ENCODE results near the gene CUBN.

The CUBN gene

DNA sequence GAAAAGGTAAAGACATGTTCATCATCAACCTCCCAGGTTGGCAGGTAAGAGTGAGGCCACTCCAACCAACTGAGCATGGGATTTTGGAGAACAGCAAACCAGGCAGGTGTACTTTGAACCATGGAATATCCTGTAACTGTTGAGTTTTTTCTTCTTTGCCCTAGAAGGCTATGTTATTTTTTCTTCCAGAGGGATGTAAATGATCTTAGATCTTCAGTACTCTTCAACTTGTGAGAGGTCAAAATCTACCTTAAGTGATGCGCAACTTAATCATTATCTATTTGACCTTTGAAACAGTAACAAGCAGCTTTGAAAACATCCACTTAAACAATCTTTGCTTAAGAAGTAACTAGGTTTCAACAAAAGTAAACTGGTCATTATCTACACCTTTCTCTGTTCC is at the start of gene CUBN:
CUBN (minus strand) TSS at position 71 of the 400 bp plus-strand sequence; CDS start at position 25, 46 bp downstream.
- DNase-seq: no peak

DNA sequence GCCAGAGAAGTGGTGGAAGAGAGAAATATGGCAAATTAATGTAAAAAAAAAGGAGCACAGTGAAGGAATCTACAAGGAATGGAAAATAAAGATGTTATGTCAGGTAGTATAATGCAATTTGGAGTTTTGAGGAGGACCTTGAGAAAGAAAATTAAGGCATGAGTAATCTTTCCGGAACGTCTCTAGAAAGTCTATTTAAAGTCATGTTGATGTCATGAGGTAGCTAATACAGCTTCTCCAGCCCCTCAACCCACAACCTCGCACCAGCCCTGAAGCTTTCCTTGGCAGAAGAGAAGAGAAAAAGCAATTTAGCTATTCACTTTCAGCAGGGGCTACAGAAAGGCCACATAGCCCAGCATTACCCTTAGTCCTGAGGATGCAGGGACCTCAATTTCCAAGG is 49.4 kb upstream of the CUBN start:
- no peak for DNase-seq

DNA sequence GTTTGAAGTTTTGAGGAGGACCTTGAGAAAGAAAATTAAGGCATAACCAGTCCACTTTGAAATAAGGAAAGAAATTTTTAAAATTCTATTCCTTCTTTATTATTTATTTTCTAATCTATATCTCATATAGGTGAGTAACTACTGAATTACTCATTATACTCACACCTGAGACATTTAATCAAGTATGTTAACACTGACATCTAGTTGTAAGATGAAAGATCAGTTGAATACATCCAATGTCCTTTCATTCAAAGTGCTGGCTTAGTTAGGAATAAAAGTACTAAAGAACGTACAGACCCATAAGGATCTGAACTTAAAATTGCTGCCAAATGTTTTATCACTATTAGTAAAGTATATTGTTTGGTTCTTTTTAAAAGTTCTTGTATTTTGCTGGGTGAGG is 48.4 kb upstream of the CUBN start:
- no peak for DNase-seq

GRCh38 chr10:17177014-17177413 is 47.4 kb upstream of the CUBN start:
- no peak for DNase-seq

DNA sequence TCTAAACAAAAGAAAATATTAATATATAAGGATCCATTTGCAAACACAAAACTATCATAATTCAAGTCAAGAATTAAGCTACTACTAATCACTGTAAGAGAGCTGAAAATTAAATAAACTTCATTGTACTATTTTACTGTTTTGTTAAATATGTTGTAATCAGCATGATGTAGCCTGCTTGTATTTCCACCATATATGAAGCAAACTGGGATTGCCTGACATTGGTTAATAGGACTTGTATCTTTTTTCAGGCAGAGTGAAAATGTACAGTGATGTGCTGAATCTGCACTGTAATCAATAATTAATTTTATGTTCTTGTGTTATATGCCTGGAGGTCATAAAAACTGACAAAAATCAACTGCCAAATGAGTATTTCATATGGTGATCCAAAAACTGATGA is 46.5 kb upstream of the CUBN start:
- no peak for DNase-seq

DNA sequence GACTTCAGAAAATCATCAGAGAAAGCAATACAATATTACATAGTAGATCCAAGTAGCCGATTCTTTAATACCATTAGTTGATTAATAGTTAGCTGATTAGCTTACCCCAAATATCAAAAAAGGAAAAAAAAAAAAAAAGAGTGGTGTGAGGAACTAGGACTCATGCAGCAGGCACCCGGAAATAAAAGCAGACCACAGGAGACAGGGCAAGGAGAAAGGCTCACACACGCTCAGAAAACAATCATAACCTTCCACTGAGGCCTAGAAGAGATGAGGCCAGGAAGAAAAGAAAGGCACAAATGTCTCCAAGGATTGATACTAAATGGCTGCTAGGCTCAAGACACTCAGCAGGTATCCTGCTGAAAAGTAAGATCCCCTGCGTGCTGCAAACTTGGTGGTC is 45.9 kb upstream of the CUBN start:
- no peak for DNase-seq

DNA sequence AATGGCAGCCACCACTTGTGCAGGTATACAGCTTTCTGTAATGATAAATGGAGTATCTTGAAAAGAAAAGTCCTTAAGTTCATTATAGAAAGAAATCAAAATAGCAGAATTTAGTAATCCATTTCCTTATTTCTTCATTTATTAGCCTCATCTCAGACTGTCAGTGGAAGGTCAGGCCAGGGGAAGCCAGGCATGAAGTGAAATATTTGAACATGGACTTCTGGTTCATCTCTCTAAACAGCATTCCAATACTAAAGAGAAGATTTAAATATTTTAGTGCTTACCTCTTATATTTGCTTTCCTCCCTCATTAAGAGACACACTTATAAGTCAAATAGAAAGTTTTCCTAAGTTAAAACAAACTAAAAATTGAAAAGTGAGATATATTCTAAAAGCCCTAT is 45.0 kb upstream of the CUBN start:
- DNase-seq: no peak

- DNase-seq: no peak
Observed at GRCh38 chr10:17171141-17171641, 41.6 kb upstream of the CUBN start.

DNA sequence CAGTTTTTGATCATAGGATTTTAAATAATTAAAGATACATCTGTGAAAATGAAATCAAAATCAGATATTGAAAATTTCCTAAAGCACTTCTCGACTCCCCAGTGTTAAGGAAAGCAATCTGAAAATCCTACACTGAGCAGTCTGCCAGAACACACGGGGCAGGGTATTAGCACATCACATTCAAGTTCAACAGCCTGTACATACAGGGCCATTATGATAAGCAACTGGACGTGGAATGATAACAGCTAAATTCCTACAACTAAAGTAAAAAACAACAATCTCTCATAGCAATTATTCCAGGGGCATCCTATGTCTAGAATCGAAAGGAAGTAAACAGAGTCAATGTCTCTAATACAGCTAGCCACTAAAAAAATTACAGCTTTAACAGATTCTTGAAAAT is 40.2 kb upstream of the CUBN start:
- no peak for DNase-seq

- no peak for DNase-seq
Observed at GRCh38 chr10:17166699-17167098, 37.1 kb upstream of the CUBN start.

- DNase-seq: no peak
Observed at GRCh38 chr10:17162828-17163227, 33.2 kb upstream of the CUBN start.

GRCh38 chr10:17161775-17162174 is 32.2 kb upstream of the CUBN start:
- DNase-seq: no peak

DNA sequence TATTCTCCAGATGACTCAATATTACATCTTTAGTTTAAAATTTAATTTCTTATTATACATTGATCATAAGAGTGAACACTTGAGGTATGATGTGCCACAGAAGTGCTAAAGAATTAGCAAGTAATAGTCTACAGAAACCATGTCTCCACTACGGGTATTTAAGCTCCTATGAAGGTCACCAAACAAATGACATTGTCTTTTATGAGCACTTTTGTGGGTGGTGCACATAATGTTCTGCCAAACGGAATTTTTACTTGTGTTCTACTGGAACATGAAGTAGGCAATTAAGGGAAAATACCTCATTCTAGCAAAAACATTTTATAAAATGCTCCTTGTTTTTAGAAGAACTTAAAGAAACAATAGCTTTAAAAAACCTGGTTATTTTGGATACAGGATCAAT is 27.4 kb upstream of the CUBN start:
- DNase-seq: no peak

GRCh38 chr10:17155826-17156225 is 26.2 kb upstream of the CUBN start:
- no peak for DNase-seq

DNA sequence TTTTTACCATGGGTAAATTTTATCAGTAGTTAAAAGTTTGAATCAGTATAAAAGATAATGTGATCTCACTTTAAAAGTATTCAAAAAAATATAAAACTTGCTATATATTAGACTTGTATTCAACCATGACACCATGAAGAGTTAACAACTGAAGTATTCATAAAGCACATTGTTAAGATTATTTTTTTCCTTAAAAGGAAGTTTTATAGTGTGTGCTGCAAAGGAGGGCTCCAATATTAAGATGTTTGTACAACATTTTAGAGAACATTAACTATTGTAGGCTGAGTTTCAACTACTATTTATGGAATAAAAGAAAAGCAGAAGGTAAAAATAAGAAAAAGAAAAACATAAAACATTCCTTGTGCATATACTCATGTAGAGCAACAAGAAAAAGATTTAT is 24.5 kb upstream of the CUBN start:
- no peak for DNase-seq

DNA sequence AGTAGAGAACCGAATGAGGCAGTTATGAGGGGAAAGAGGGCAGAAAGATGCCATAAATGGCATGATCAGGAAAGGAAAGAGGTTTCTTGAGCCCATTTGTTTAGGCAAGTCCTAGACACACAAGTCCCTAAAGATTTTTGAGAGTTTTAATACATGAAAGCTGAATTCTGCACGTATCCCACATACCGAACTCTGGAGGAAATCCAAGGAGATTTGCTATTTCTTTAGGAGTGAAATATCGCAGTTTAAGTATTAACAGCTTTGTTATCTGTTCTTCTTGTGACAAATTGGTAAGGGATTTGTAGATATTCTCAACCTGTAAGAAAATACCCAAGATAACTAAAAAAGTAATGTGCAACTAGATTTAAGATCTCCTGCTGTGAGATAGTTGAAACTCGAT is 23.7 kb upstream of the CUBN start:
- no peak for DNase-seq

DNA sequence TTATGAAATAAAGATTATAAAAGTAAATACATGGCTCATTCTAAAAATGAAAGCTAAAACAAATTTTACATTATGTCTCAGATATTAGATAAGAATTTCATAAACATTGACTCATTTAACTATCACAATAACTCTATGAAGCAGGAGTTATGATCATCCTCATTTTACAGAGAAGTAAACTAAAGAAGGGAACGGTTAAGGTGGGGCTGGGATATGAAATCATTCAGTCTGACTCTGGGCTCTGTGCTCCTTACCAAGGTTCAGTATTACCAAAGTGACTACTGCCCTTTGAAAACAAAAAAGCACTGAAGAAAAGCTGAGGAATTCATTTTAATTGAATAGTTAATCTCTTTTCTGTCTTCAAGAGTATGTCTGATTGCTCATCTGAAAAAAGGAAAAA is 22.1 kb upstream of the CUBN start:
- DNase-seq: no peak

DNA sequence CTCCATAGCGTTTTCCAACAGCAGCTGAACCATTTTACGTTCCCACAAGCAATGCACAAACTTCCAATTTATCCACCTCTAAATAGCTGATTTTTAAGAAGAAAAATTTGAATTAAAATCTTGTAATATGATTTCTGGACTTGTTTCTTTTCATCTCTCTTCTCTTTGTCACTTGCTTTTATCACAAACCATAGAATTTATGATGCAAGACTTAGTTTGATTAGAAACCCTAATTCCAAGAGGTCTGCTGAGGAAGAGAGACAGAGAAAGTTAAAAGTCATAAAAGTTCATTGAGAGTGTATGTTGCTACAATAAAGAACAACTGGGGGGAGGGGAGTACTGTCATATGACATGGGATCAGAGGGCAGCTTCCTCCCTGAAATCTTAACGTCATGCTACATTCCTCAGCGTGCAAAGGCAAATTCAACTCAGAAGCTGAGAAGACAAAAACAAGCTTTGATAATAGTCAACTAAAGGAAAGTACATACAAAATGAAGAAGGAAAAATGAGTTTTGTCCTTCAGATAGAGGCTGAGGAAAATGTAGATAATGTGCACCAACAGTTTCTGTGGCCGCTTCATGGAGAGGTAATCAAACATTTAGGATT is 18.4 kb upstream of the CUBN start:
- DNase-seq: no peak

GRCh38 chr10:17146892-17147291 is 17.3 kb upstream of the CUBN start:
- no peak for DNase-seq

GRCh38 chr10:17145239-17145638 is 15.6 kb upstream of the CUBN start:
- DNase-seq: no peak

DNA sequence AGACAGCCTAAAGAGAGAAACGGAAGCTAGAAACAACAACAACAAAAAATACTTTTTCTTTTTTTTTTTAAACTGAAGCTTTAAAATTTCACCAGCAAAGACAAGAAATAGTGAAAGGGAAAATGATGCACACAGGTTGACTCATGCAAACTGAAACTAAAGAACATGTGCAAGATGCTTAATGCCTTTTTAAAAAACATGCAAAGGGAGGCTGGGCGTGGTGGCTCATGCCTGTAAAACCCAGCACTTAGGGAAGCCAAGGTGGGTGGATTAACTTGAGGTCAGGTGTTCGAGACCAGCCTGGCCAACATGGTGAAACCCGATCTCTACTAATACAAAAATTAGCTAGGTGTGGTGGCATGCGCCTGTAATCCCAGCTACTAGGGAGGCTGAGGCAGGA is 15.1 kb upstream of the CUBN start:
- peak; percentile 49 for DNase-seq

DNA sequence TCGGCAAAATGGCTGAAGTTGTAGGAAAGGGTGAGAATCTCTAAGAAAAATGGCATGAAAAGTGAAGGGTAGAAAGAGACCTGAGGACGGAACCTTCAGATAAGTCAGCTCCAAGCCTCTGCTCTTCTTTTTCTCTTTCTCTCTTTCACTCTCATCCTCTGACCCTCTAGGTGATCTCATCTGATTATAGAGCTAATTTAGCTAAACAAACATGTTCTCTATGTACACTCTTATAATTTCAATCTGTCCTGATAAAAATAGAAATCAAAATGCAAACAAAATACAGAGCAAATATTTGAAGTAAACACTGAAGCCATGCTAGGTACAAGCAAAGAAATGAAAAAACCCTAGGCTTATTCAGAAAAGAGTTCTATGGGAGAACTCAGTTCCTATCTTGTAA is 14.4 kb upstream of the CUBN start:
- DNase-seq: no peak

GRCh38 chr10:17143055-17143690 is 13.6 kb upstream of the CUBN start:
- DNase-seq: no peak

DNA sequence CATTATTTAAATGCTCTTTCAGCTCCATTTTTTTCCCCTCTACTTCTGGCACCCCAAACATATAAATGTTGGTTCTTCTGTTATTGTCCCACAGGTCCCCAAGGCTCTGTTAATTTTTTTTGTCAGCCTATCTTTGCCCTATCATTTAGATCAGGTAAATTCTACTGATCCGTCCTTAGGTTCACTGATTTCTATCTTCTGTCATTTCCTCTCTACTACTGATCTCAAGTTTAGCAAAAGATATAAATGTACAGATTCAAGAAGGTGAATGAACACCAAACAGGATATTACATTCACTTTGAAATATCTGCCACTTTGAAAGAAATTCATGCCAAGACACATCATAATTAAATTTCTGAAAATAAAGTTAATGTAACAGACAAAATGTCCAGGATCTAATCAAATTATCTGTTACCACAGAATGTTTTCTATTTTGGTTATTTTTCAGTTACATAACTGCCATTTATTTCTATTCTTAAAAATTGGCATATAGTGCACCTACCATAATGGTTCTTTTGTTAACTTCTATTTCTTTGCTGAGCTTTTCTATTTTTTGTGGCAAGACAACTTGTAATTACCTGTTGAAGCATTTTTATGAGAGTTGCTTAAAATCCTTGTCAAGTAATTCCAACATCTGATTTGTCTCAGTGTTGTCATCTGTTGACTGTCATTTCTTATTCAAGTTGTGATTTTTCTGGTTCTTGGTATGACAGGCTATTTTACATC is 12.1 kb upstream of the CUBN start:
- no peak for DNase-seq

Measured in stimulated activated CD4-positive, alpha-beta T cell treated with anti-CD3 and anti-CD28 coated beads, Interleukin-12 subunit alpha, Interleukin-12 subunit beta, amount 100 ng/mL, for 4 hours (primary cell).